H54 (cell line): ENCODE measurements around the gene ANXA8.
A peak's percentile ranks its signal among the peaks of the same experiment; 100 is the strongest.
"Not testable (repeated sequence)": the region's sequence is repeated elsewhere in the genome, so short reads cannot be mapped to it uniquely, and the experiment has no call there.

Source experiments
- DNase-seq: peaks from one replicate; pipeline ENCODE4 v3.0.0; 2011; ENCODE audit warnings: low spot score, mixed read lengths; ENCODE audit not compliant: insufficient read length
- FAIRE-seq: peaks from 3 replicates; lab custom pipeline; 2011; peaks lifted over from hg19 to GRCh38; lab: Jason Lieb, UNC

The ANXA8 gene, protein sequence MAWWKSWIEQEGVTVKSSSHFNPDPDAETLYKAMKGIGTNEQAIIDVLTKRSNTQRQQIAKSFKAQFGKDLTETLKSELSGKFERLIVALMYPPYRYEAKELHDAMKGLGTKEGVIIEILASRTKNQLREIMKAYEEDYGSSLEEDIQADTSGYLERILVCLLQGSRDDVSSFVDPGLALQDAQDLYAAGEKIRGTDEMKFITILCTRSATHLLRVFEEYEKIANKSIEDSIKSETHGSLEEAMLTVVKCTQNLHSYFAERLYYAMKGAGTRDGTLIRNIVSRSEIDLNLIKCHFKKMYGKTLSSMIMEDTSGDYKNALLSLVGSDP

GRCh38 chr10:47483923-47484322 lies at the start of gene ANXA8:
Gene ANXA8, minus strand, starts transcription at chr10:47484115. Its CDS starts 182 bp downstream, at chr10:47483933.
- not testable (repeated sequence) for DNase-seq, FAIRE-seq

DNA sequence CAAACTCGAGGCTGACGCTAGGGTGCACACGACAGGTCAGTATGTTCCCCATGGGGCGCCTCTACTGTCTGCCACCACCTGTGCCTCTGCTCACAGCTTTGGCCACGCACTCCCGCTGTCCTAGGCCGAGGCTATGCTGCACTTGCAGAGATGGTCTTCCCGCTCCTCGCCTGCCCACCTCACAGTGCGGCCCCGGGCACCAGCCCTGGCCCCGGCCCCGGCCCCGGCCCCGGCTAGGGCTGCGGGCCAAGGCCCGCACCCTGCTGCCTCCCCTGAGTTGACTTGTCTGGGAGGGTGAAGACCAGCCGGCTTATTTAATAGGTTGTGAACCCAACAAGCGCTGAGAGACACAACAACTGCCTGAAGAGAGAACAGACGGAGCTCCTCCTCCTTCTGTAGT lies 39.6 kb upstream of the ANXA8 start, which contains the start of gene AGAP9:
Gene AGAP9, minus strand, starts transcription at position 164 of the 400 bp plus-strand sequence. Its CDS starts 112 bp downstream, at position 52.
- DNase-seq, FAIRE-seq: not testable (repeated sequence)

- not testable (repeated sequence) for FAIRE-seq, DNase-seq
These were observed 18.4 kb upstream of the ANXA8 start for GRCh38 chr10:47502313-47502712.

DNA sequence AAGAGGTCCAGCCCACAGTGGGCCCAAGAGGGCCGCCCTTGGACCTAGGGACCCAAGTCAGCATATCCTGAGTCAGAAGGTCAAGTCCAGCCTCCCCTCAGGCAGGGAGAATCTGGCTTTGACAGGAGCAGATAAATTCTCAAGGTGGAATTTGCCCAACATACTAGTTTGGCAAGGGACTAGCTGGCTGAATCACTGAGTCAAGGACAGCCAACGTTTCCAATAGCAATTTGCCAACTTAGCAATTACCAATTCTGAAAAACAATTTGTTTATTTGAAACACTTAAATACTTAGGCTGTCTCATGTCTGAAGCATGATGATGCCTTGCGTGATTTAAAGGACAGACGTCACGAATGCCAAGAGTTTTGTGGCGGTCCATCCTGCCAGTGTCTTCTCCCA lies 10.3 kb upstream of the ANXA8 start:
- FAIRE-seq, DNase-seq: not testable (repeated sequence)

- FAIRE-seq, DNase-seq: not testable (repeated sequence)
These were observed 7.7 kb upstream of the ANXA8 start, which contains the start of gene FAM25G for GRCh38 chr10:47491600-47491999. Gene FAM25G, minus strand, starts transcription at chr10:47491700. Its CDS starts 26 bp downstream, at chr10:47491674.

DNA sequence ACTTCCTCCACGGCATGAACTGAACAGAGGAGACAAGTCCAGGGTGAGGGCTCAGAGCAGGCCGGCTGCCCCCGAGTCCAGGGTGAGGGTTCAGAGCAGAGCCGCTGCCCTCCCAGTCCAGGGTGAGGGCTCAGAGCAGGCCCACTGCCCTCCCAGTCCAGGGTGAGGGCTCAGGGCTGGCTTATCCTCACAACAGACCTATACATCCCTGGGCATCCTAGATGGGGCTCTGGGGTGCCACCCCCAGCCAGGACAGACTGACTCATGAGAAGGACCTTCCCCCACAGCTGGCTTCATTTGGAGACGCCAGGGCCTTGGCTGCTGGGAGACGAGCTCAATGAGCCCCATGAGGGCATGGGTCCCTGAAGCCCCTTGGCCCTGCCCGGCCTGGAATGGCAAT lies 5.7 kb upstream of the ANXA8 start:
- not testable (repeated sequence) for FAIRE-seq, DNase-seq

GRCh38 chr10:47485943-47486342 lies 2.0 kb upstream of the ANXA8 start:
- FAIRE-seq = not testable (repeated sequence)

DNA sequence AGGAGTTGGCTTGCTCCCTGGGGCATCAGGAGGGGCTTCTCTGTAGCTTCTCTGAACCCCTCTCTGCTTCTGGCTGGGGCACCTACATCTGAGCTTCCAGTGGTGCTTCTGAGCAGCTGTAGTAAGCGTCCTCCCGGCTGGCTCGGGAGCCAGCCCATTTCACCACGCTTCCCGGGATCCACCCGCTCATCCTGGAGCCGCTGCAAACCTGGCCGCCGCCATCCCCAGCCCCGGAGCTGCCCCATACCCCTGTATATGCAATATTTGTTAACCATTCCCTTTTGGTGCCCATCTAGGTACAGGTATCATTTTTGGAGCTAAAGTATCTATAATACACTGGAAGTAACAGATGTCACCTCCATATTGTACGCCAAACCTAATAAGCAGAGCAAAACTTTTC lies 871 bp upstream of the ANXA8 start:
- FAIRE-seq = not testable (repeated sequence)

More at GRCh38 chr10:47485943-47486342, 2.0 kb upstream of the ANXA8 start:
- not testable (repeated sequence) for DNase-seq

GRCh38 chr10:47482367-47482766 lies 1.5 kb downstream of the ANXA8 start:
- not testable (repeated sequence) for FAIRE-seq, DNase-seq

More for the DNA sequence above, 871 bp upstream of the ANXA8 start:
- DNase-seq = not testable (repeated sequence)

DNA sequence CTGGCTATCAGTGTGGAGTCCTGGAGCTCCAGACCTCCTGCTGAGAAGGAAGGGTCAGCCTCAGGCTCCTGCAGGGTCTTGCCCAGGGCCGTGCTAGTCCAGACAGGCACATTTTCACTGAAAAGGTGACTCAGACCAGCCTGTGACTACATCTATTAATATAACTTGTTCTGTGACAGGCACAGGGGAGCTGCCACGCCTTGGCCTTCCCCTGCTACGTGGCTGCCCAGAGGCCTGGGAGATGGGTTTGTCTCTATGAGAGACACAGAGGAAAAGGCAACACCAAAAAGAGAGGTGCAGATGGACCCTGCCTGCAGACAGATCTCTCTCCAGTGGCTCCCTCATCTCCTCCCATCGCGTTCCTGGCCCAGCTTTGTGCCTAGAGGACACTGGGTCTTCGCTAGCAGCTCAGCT lies 2.1 kb downstream of the ANXA8 start:
- not testable (repeated sequence) for DNase-seq
- FAIRE-seq = peak; percentile 62

DNA sequence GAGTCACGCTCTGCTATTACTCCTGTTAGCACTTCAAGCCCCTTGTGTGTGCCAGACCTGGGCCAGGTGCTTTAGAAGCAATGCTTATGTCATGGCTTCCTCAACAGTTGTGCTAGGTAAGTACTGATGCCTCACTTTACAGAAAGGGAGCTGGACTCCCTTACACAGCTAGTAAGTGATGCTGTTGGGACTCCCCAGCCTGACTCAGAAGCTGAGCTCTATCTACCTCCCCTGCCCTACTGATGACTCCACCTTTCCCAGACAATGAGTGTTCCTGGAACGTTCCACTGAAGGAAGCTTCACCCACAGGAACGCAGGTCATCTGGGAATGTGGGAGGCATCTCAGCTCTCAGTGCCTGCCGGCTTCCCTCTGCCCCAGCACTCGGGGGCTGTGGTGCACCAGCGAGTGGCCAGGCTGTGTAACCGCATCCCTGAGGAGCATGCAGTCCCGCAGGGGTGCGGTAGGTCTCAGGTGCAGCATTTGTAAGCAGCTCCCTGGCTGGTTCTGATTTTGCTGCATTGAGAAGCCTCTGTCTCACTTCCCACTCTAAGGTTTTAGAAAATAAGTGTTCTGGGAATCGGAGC lies 2.6 kb downstream of the ANXA8 start:
- not testable (repeated sequence) for FAIRE-seq

DNA sequence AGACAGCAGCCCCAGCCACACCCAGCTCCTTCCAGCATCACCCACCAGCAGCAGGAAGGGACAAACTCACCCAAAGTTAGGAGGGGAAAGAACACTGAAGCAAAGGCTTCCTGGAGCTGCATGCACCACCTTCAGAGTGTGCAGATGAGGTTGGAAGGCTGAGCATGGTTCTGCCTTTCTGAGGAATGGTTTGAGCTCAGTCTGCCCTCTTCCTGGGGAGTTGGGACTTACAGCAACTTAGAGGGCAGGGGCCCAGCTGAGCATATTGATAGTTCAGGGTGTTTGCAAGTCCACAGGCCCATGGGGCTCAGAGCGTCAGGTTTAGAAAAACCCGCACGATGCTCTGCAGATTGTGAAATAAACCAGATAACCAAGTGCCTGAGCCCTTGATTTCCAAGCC lies 3.8 kb downstream of the ANXA8 start:
- not testable (repeated sequence) for FAIRE-seq, DNase-seq

More for the DNA sequence above, 2.6 kb downstream of the ANXA8 start:
- not testable (repeated sequence) for DNase-seq

GRCh38 chr10:47478114-47478513 lies 5.8 kb downstream of the ANXA8 start:
- FAIRE-seq, DNase-seq: not testable (repeated sequence)

DNA sequence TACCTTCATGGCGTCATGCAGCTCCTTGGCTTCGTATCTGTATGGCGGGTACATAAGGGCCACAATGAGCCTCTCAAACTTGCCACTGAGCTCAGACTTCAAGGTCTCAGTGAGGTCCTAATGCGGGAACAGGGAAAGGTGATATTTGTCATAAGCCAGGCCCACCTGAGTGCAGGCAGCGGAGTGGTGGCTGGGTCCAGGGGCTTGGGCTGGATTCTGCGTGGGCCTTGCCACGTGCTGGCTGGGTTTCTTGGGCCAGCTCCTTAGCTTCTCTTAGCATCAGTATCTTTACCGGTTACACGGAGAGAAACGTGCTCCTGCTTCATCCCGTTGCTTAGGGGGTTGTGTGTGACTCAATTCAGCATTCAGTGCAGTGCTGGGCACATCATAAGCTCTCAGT lies 6.8 kb downstream of the ANXA8 start:
- FAIRE-seq, DNase-seq: not testable (repeated sequence)

DNA sequence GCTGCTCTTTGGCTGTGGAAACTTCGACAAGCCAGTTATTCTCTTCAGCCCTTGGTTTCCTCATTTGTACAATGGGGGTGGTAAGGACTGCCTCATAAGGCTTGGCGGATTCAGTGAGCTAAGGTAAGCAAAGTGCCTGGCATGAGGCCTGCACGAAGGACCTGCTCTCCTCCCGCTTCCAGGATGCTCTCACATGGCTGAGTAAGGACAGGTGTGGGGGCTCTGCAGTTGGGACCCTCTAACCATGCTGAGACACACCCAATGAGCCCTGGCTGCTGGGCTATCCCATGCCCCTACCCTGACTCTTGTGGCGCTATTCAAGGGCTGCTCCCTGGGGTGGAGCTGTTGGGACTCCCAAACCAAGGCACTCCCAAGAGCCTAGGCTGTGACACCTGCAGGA lies 8.8 kb downstream of the ANXA8 start:
- not testable (repeated sequence) for DNase-seq

DNA sequence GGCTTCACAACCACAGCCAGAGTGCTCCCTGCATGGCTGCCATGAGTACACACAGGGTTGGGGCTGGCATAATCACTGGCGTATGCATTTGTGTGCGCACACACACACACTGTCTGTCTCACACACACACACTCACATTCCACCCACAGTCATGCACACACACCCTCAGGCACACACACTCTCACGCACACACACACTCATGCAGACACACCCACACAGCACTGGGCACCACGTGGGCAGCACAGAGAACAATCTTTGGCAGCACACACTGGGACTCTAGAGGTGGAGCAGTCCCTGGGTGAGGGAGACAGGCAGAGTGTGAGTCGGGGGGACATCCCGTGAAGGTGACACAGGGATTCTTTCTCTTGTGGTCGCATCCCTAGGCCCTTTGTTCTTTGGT lies 10.4 kb downstream of the ANXA8 start:
- DNase-seq, FAIRE-seq: not testable (repeated sequence)

More for the DNA sequence above, 8.8 kb downstream of the ANXA8 start:
- FAIRE-seq = not testable (repeated sequence)

- DNase-seq, FAIRE-seq: not testable (repeated sequence)
These were observed 11.3 kb downstream of the ANXA8 start for GRCh38 chr10:47472647-47473046.

GRCh38 chr10:47472072-47472471 lies 11.8 kb downstream of the ANXA8 start:
- DNase-seq, FAIRE-seq: not testable (repeated sequence)

DNA sequence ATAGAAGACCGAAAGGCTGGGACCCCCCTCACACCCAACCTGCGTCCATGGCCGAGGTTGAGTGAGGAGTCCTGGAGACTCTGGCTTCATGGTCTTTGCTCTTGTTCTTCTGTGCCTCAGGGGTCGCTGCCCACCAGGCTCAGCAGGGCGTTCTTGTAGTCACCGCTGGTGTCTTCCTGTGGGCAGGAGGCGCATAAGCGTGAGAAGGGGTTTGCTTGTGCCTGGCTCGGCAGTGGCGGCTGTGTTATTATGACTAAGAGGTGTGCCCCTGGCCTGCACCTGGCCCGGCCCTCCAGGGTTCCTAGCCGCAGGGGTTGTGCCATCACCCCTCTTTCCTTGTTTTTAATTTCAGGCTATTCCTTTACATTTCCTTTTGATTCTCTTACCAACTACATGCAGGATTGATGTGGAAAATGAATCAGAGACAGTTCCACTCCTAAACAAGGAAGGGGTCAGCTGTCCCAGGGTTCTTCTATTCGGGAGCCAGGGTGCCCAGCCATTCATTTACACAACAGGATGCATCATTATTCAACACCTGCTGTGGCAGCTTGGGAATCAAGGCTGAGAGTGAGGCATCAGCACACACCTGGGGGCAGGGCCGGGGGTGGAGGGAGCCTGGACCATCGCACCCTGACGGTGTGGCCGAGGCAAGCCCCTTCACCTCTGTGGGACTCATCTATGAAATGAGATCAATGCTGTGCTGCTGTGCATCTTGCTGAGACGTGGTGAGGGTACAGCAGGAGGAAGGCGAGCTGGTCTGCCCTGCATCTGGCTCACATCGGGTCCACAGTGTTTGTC lies 15.0 kb downstream of the ANXA8 start:
- FAIRE-seq, DNase-seq: not testable (repeated sequence)

- not testable (repeated sequence) for FAIRE-seq, DNase-seq
These were observed 16.0 kb downstream of the ANXA8 start for GRCh38 chr10:47467957-47468356.
